ENCODE results near the gene CERS6.

DNA sequence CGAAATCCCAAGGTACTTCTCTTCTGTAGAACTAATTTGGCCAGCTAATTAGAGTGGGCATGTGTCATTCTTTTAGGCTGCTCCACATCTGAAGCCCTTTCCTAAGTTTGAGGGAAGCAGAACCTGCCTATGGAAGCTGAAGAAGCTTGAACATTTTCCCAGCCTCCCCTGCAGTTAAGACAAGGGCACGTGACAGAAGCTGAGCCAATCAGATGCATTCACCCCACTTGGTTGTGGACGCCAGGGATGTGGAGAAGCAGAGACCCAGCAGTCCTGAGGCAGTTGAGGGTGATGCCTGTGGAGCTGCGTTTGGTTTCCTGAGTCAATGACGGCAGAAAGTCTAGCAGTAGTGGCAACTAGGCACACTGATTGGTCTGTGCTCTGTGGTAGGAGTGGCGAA lies 26.1 kb upstream of the CERS6 start:
- TF ChIP-seq, protein P1, sequence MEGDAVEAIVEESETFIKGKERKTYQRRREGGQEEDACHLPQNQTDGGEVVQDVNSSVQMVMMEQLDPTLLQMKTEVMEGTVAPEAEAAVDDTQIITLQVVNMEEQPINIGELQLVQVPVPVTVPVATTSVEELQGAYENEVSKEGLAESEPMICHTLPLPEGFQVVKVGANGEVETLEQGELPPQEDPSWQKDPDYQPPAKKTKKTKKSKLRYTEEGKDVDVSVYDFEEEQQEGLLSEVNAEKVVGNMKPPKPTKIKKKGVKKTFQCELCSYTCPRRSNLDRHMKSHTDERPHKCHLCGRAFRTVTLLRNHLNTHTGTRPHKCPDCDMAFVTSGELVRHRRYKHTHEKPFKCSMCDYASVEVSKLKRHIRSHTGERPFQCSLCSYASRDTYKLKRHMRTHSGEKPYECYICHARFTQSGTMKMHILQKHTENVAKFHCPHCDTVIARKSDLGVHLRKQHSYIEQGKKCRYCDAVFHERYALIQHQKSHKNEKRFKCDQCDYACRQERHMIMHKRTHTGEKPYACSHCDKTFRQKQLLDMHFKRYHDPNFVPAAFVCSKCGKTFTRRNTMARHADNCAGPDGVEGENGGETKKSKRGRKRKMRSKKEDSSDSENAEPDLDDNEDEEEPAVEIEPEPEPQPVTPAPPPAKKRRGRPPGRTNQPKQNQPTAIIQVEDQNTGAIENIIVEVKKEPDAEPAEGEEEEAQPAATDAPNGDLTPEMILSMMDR (conservative IDR thresholded peaks at IDR 0.05), result no peak
- TF ChIP-seq ZFX (IDR thresholded peaks at IDR 0.05), result no peak
